Activated CD8-positive, alpha-beta T cell treated with anti-CD3 and anti-CD28 coated beads for 36 hours (primary cell): ENCODE data around the gene PLA2G4E. TPM values are rescaled to one million over a fixed set of nuclear protein-coding genes. Genes with fewer than 3 reads are reported as not detected.
A peak's percentile ranks its signal among the peaks of the same experiment; 100 is the strongest.

Source experiments
- ATAC-seq: fragments of 200-7000 bp; cut with Tn5 transposase; one replicate; pipeline ENCODE4 v1.10.0; 2021; ENCODE audit warnings: mild to moderate bottlenecking, moderate library complexity
- CTCF ChIA-PET: fragments of 350-600 bp; sonication (Branson Sonifier 250); formaldehyde crosslinking; loops from one replicate; lab custom pipeline; 2021; ENCODE audit warnings: antibody characterized with exemption; lab: Charles Lee
- POLR2A ChIA-PET: fragments of 350-600 bp; sonication (Branson Sonifier 250); formaldehyde crosslinking; loops from one replicate; lab custom pipeline; 2021; ENCODE audit warnings: antibody characterized with exemption; lab: Charles Lee
- DNase-seq: peaks from one replicate; pipeline ENCODE4 v3.0.0-alpha.2; 2020
- H3K27ac Mint-ChIP-seq: one replicate; pipeline ENCODE4 v1.8.0; 2021; ENCODE audit warnings: mild to moderate bottlenecking, mixed read lengths
- H3K27me3 Mint-ChIP-seq: one replicate; pipeline ENCODE4 v1.8.0; 2021; ENCODE audit warnings: mixed read lengths
- H3K36me3 Mint-ChIP-seq: one replicate; pipeline ENCODE4 v1.8.0; 2021; ENCODE audit warnings: low read depth, mixed read lengths
- H3K4me1 Mint-ChIP-seq: one replicate; pipeline ENCODE4 v1.8.0; 2021; ENCODE audit warnings: low read depth, mixed read lengths
- H3K4me3 Mint-ChIP-seq: one replicate; pipeline ENCODE4 v1.8.0; 2021; ENCODE audit warnings: mild to moderate bottlenecking, moderate library complexity, mixed read lengths
- H3K9me3 Mint-ChIP-seq: one replicate; pipeline ENCODE4 v1.8.0; 2021; ENCODE audit warnings: mixed read lengths
- intact Hi-C: fragments of 100-400 bp; cut with micrococcal nuclease; formaldehyde crosslinking; loops from one replicate; pipeline ENCODE4 v1.10.0; 2022
- total RNA-seq, 2 experiments: library from RNA; stranded (reverse); gene quantifications; one replicate each; pipeline ENCODE4 v1.2.3, GENCODE V29; 2021
- TF ChIP-seq, protein P1 (sequence below): fragments of 200-600 bp; IDR thresholded peaks from one replicate; pipeline ENCODE4 v1.8.0; 2022; ENCODE audit warnings: antibody characterized with exemption, mild to moderate bottlenecking

Gene PLA2G4E
- total RNA-seq, 2 experiments from 2014 or later, result not detected

DNA sequence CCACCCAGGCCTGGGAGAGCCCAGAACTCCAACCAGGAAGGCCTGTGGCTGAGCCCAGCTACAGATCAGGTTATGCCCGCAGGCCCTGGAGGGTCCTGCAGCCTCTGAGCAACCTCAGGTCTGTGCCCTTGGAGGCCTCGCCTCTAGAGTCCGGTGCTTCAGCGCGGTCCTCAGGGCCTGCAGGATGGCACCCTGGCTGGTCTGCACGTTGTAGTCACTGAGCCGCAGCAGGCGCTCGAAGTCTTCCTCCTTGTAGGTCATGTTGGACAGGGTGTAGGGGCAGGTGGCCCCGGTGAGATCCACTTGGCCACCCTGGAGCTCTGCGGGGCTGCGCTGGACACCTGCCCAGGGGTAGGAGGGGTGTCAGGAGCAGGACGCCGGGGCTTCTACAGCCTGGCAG is 47.8 kb upstream of the PLA2G4E start:
- Mint-ChIP-seq H3K4me1 (no peaks in the 10 kb centered on the region), H3K4me3 (no peak overlapping the region), H3K9me3 (peaks cover 5% of the 10 kb centered on the region), H3K27ac (no peak overlapping the region), H3K27me3 (peaks cover 13% of the 10 kb centered on the region), H3K36me3 (no peaks in the 10 kb centered on the region)
- TF ChIP-seq, protein P1, sequence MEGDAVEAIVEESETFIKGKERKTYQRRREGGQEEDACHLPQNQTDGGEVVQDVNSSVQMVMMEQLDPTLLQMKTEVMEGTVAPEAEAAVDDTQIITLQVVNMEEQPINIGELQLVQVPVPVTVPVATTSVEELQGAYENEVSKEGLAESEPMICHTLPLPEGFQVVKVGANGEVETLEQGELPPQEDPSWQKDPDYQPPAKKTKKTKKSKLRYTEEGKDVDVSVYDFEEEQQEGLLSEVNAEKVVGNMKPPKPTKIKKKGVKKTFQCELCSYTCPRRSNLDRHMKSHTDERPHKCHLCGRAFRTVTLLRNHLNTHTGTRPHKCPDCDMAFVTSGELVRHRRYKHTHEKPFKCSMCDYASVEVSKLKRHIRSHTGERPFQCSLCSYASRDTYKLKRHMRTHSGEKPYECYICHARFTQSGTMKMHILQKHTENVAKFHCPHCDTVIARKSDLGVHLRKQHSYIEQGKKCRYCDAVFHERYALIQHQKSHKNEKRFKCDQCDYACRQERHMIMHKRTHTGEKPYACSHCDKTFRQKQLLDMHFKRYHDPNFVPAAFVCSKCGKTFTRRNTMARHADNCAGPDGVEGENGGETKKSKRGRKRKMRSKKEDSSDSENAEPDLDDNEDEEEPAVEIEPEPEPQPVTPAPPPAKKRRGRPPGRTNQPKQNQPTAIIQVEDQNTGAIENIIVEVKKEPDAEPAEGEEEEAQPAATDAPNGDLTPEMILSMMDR, result no peak
- ChIA-PET POLR2A (no interaction called here), CTCF (interaction anchor here (1.6 to 3.4 kb wide), 2 partner anchors 16 to 79 kb away, joined by 4 to 10 read pairs; no protein-coding TSS in a partner anchor)
- intact Hi-C loops, result loop anchor here (10.0 kb wide), 1 partner anchor 66 kb away; no protein-coding TSS in a partner anchor
- ATAC-seq (no peak), DNase-seq (no peak)

DNA sequence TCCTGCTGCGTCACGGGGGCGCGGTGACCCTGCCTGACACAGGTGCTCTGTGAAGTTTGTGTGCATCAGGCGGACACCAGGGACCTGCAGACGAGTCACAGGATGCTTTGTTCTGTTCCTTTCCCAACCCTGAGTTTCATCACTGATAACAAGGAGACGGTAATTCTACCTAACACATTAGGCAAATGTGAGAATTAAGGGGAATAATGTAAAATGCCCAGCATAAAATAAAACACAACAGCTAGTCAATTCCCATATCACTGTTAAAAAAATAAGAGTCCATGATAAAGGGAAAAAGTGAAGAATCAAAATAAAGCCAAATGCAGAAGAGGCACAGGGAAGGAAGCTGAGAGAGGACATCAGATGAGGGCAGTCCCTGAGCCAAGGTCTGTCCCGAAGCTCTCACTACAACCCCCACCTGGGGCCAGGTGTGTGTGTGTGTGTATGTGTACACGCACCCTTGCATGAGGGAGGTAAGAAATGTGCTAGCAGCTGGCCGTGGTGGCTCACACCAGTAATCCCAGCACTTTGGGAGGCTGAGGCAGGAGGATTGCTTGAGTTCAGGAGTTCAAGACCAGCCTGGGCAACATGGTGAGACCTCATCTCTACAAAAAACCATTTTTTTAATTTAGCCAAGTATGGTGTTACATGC is 46.0 kb upstream of the PLA2G4E start:
- DNase-seq (no peak), ATAC-seq (no peak)
- ChIA-PET CTCF (interaction anchor here (0.8 to 8.1 kb wide), 7 partner anchors 11 to 79 kb away, joined by 4 to 97 read pairs (median 8); no protein-coding TSS in a partner anchor), POLR2A (no interaction called here)
- H3K27me3 Mint-ChIP-seq, result peaks cover 13% of the 10 kb centered on the region
- TF ChIP-seq, protein P1, result peak; percentile 15
- no peak overlapping the region for H3K4me3 Mint-ChIP-seq
- H3K27ac Mint-ChIP-seq, result no peak overlapping the region
- intact Hi-C loops, result loop anchor here (10.0 kb wide), 1 partner anchor 68 kb away; no protein-coding TSS in a partner anchor
- no peaks in the 10 kb centered on the region for H3K36me3 Mint-ChIP-seq
- H3K4me1 Mint-ChIP-seq, result no peaks in the 10 kb centered on the region
- peaks cover 5% of the 10 kb centered on the region for H3K9me3 Mint-ChIP-seq

DNA sequence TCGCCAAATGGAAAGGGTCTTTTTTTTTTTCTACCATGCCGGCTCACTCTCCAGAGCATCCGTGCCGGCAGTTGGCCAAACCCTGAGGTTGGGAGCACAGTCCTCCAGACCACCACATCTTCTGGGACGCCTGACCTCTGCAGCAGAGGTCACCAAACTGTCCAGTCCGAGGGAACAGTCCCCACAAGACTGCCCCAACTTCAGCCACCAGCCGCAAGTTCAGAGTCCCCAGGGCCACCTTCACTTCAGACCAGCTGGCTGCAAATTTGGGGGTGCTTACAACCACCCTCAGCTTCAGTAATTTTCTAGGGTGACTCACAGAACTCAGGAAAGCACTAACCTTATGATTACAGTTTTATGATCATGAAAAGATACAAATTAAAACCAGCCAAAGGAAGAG is 44.6 kb upstream of the PLA2G4E start:
- Mint-ChIP-seq H3K9me3 (peaks cover 5% of the 10 kb centered on the region), H3K4me3 (no peak overlapping the region), H3K27ac (no peak overlapping the region), H3K4me1 (no peaks in the 10 kb centered on the region), H3K36me3 (no peaks in the 10 kb centered on the region), H3K27me3 (peaks cover 13% of the 10 kb centered on the region)
- POLR2A ChIA-PET, result no interaction called here
- ATAC-seq, result no peak
- TF ChIP-seq, protein P1, result no peak
- no peak for DNase-seq
- intact Hi-C loops, result loop anchor here (10.0 kb wide), 1 partner anchor 69 kb away; no protein-coding TSS in a partner anchor
- CTCF ChIA-PET, result interaction anchor here (1.7 to 8.1 kb wide), 8 partner anchors 17 to 99 kb away, joined by 4 to 97 read pairs (median 9); no protein-coding TSS in a partner anchor

DNA sequence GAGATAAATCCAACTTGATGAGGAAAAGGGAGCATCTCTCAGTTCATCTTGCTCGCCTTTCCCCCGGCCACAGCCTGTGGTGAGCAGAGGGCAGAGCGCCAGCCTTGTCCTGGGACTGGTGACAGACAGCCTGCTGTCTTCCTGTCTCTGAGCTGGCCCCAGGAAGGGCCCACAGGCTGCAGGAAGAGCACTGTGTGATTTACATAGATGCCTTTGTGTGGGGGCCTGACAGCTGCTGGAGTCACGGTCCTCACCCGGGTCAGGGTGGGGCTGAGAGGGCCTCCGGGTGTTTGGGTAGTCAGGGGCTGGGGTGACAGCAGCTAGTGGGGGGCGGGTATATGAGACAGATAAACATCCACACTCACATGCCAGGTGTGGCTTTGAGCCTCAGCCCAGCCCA is 44.2 kb upstream of the PLA2G4E start:
- no peak for ATAC-seq
- peaks cover 13% of the 10 kb centered on the region for H3K27me3 Mint-ChIP-seq
- ChIA-PET POLR2A (no interaction called here), CTCF (interaction anchor here (1.7 to 8.1 kb wide), 6 partner anchors 19 to 99 kb away, joined by 4 to 97 read pairs (median 8); no protein-coding TSS in a partner anchor)
- DNase-seq, result no peak
- intact Hi-C loops, result loop anchor here (10.0 kb wide), 1 partner anchor 70 kb away; no protein-coding TSS in a partner anchor
- H3K9me3 Mint-ChIP-seq, result peaks cover 5% of the 10 kb centered on the region
- no peaks in the 10 kb centered on the region for H3K4me1 Mint-ChIP-seq
- H3K27ac Mint-ChIP-seq, result no peak overlapping the region
- no peak overlapping the region for H3K4me3 Mint-ChIP-seq
- H3K36me3 Mint-ChIP-seq, result no peaks in the 10 kb centered on the region
- TF ChIP-seq, protein P1, result no peak

- no peak overlapping the region for H3K27ac Mint-ChIP-seq
- H3K27me3 Mint-ChIP-seq, result peaks cover 13% of the 10 kb centered on the region
- TF ChIP-seq, protein P1, result no peak
- intact Hi-C loops, result loop anchor here (10.0 kb wide), 1 partner anchor 71 kb away; no protein-coding TSS in a partner anchor
- POLR2A ChIA-PET, result no interaction called here
- no peaks in the 10 kb centered on the region for H3K36me3 Mint-ChIP-seq
- H3K4me1 Mint-ChIP-seq, result no peaks in the 10 kb centered on the region
- no peak for ATAC-seq
- CTCF ChIA-PET, result interaction anchor here (1.1 to 8.1 kb wide), 5 partner anchors 18 to 100 kb away, joined by 3 to 97 read pairs (median 5); no protein-coding TSS in a partner anchor
- no peak overlapping the region for H3K4me3 Mint-ChIP-seq
- peaks cover 5% of the 10 kb centered on the region for H3K9me3 Mint-ChIP-seq
- no peak for DNase-seq
Observed at GRCh38 chr15:42064271-42064670, 43.4 kb upstream of the PLA2G4E start.
